Endothelial cell of umbilical vein (primary cell): ENCODE measurements around the gene GPR18. TPM values are rescaled to one million over a fixed set of nuclear protein-coding genes. Genes with fewer than 3 reads are reported as not detected.
A peak's percentile ranks its signal among the peaks of the same experiment; 100 is the strongest.

Experiments
- BruUV-seq: library from RNA; stranded (reverse); fragments of 400-500 nt; replicated peaks from 2 replicates; lab custom pipeline; 2021; lab: Mats Ljungman, UMichigan
- CTCF ChIA-PET: fragments of 300-600, 350-600 bp; sonication (Branson Sonifier 250); formaldehyde crosslinking; loops from one replicate; lab custom pipeline; 2021; ENCODE audit warnings: antibody characterized with exemption, inconsistent platforms; lab: Charles Lee
- POLR2A ChIA-PET: fragments of 300-600, 350-600 bp; sonication (Branson Sonifier 250); formaldehyde crosslinking; loops from one replicate; lab custom pipeline; 2021; ENCODE audit warnings: antibody characterized with exemption, inconsistent platforms; lab: Charles Lee
- DNase-seq: peaks from one replicate; pipeline ENCODE4 v3.0.0-alpha.2; 2011; ENCODE audit warnings: low read depth, low spot score
- FAIRE-seq: peaks from 2 replicates; lab custom pipeline; 2011; peaks lifted over from hg19 to GRCh38; lab: Jason Lieb, UNC
- H2AFZ ChIP-seq: 2 replicates; pipeline ENCODE4 v1.6.0; 2012; ENCODE audit warnings: low read depth, low read length, control low read depth, inconsistent platforms
- H3K27ac ChIP-seq: 2 replicates; pipeline ENCODE4 v1.5.1; 2011; ENCODE audit warnings: low read depth, mild to moderate bottlenecking, control low read depth, low read length, moderate library complexity; ENCODE audit not compliant: insufficient read depth
- H3K27me3 ChIP-seq, 2 experiments: 2 replicates each; pipeline versions ENCODE4 v1.6.0 to v1.6.1; 2011; ENCODE audit warnings: low read length in 2 of 2, mixed read lengths in 1 of 2; ENCODE audit not compliant: control insufficient read depth in 2 of 2, insufficient read depth in 2 of 2
- H3K36me3 ChIP-seq, 2 experiments: 2 replicates in 1 of 2; 3 replicates in 1 of 2; pipeline ENCODE4 v1.5.1; 2011; ENCODE audit warnings: low read length in 2 of 2, mild to moderate bottlenecking in 1 of 2, moderate library complexity in 1 of 2; ENCODE audit not compliant: control insufficient read depth in 2 of 2, insufficient read depth in 2 of 2; ENCODE audit errors: extremely low read depth in 1 of 2
- H3K4me1 ChIP-seq: 3 replicates; pipeline ENCODE4 v1.5.1; 2011; ENCODE audit warnings: mild to moderate bottlenecking, low read length; ENCODE audit not compliant: control insufficient read depth, insufficient read depth; ENCODE audit errors: extremely low read depth
- H3K4me2 ChIP-seq: 2 replicates; pipeline ENCODE4 v1.6.1; 2011; ENCODE audit warnings: low read length, control low read depth, mixed read lengths; ENCODE audit not compliant: insufficient read depth
- H3K4me3 ChIP-seq, 3 experiments: fragments of 200-600 bp in 1 of 3; sonication (generic), shearing (Covaris generic) in 1 of 3; replicated peaks in 1 of 3; 2 replicates each; pipeline ENCODE4 v1.5.1; 2011 to 2016; ENCODE audit warnings: control low read depth in 3 of 3, low read length in 3 of 3, mild to moderate bottlenecking in 2 of 3, inconsistent platforms in 1 of 3, low read depth in 1 of 3, moderate library complexity in 1 of 3; ENCODE audit not compliant: insufficient read depth in 1 of 3
- H3K79me2 ChIP-seq: 2 replicates; pipeline ENCODE4 v1.6.0; 2012; ENCODE audit warnings: low read length, inconsistent platforms; ENCODE audit not compliant: control insufficient read depth, insufficient read depth
- H3K9ac ChIP-seq: replicated peaks from 2 replicates; pipeline ENCODE3; 2011; ENCODE audit warnings: low read length, control low read depth; ENCODE audit not compliant: insufficient read depth; ENCODE audit errors: extremely low read depth
- H3K9me1 ChIP-seq: replicated peaks from 3 replicates; pipeline ENCODE4 v1.6.0; 2011; ENCODE audit warnings: mild to moderate bottlenecking, low read length; ENCODE audit not compliant: control insufficient read depth, insufficient read depth; ENCODE audit errors: extremely low read depth
- H3K9me3 ChIP-seq: replicated peaks from 2 replicates; pipeline ENCODE4 v1.5.1; 2012; ENCODE audit warnings: low read length, inconsistent platforms; ENCODE audit not compliant: control insufficient read depth, insufficient read depth
- H4K20me1 ChIP-seq: replicated peaks from 2 replicates; pipeline ENCODE3; 2011; ENCODE audit warnings: mild to moderate bottlenecking, low read length; ENCODE audit not compliant: control insufficient read depth, insufficient read depth; ENCODE audit errors: extremely low read depth
- EZH2 ChIP-seq: IDR thresholded peaks from 2 replicates; pipeline ENCODE4 v1.6.1; 2012; ENCODE audit warnings: borderline replicate concordance, low read depth, mild to moderate bottlenecking, moderate library complexity, low read length, inconsistent platforms; ENCODE audit not compliant: severe bottlenecking
- FOS ChIP-seq: IDR thresholded peaks from 2 replicates; pipeline ENCODE4 v1.6.1; 2011; ENCODE audit warnings: mild to moderate bottlenecking, low read length, moderate library complexity, borderline replicate concordance; ENCODE audit not compliant: insufficient read depth
- GATA2 ChIP-seq: IDR thresholded peaks from 2 replicates; pipeline ENCODE4 v1.7.0; 2011; ENCODE audit warnings: low read depth, mild to moderate bottlenecking, moderate library complexity, mixed read lengths, low read length; ENCODE audit not compliant: insufficient read length, insufficient read depth
- JUN ChIP-seq: IDR thresholded peaks from 2 replicates; pipeline ENCODE4 v1.6.1; 2011; ENCODE audit warnings: borderline replicate concordance, low read depth; ENCODE audit not compliant: insufficient read length, insufficient read depth
- MYC ChIP-seq: IDR thresholded peaks from one replicate; pipeline ENCODE4 v1.6.1; 2011; ENCODE audit warnings: mild to moderate bottlenecking, low read depth, low read length
- POLR2A ChIP-seq: IDR thresholded peaks from 2 replicates; pipeline ENCODE4 v1.6.1; 2012; ENCODE audit warnings: low read depth, mild to moderate bottlenecking, control low read depth, low read length
- POLR2AphosphoS5 ChIP-seq: IDR thresholded peaks from 2 replicates; pipeline ENCODE4 v1.6.1; 2012; ENCODE audit warnings: low read depth, mild to moderate bottlenecking, control low read depth, low read length, moderate library complexity; ENCODE audit not compliant: insufficient read depth
- dilution Hi-C: fragments of 300-500 bp; cut with MboI; formaldehyde crosslinking; loops from one replicate; pipeline ENCODE4 v1.15.0; 2019; ENCODE audit warnings: low sequenced_read_pairs; ENCODE audit not compliant: extremely low pct_ligation_motif_present
- intact Hi-C: fragments of 100-400 bp; cut with micrococcal nuclease; formaldehyde crosslinking; loops from one replicate; pipeline ENCODE4 v1.10.0; 2022
- polyA plus RNA-seq, 4 experiments: library from polyadenylated mRNA; depleted of rRNA in 3 of 4; stranded (reverse) in 3 of 4; unstranded in 1 of 4; fragments of >200 nt; gene quantifications; 2 replicates each; pipeline versions ENCODE4 v1.2.1 to v1.2.3, GENCODE V29; 2011 to 2012; ENCODE audit warnings: missing spikeins in 1 of 4
- total RNA-seq: library from RNA; stranded (reverse); gene quantifications from 2 replicates; pipeline ENCODE4 v1.2.3, GENCODE V29; 2021
- TF ChIP-seq, protein P1 (sequence below), 2 donors: IDR thresholded peaks; 1 replicate in 1 of 2; 2 replicates in 1 of 2; pipeline ENCODE4 v1.5.1; 2011; ENCODE audit warnings: low read length in 2 of 2, mild to moderate bottlenecking in 2 of 2, moderate library complexity in 2 of 2, control low read depth in 1 of 2, inconsistent platforms in 1 of 2, low read depth in 1 of 2; ENCODE audit not compliant: insufficient read depth in 1 of 2; ENCODE audit errors: extremely low read depth in 1 of 2
- TF ChIP-seq, protein P2 (sequence below): IDR thresholded peaks from 2 replicates; pipeline ENCODE4 v1.6.1; 2011; ENCODE audit not compliant: insufficient read depth, insufficient read length

GPR18 gene
- total and polyA plus RNA-seq, 2 donors (not counting 3 experiments of a cell fraction or from before 2014, with no cell fraction given), result not detected

DNA sequence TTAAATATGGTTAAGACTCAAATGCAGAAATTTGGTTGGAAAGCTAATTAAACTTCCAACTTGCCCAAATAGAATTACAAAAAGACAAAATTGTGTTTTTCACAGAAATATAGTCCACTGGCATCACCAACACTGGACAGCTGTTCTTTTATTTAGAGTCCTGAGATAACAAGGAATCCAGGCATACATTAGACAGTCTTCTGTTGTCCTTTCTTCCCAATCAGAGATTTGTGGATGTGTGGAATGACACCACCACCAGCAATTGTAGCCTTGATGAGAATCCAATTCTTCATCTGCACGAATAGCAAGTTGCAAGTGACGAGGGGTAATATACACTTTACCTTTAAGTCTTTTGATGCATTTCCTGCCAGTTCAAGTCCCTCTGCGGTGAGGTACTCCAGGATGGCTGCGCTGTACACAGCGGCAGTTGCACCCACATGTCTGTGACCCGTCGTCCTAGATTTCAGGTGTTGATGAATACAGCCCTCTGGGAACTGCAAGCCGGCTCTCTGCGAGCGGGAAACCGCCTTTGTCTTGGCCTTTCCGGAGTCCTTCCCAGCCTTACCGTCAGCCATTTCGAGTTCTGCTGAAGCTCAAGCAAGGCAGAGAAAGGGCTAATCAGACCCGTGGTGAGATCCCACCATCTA lies 42.9 kb downstream of the GPR18 start:
- H3K4me1 ChIP-seq, result peaks cover 4% of the 10 kb centered on the region
- H2AFZ ChIP-seq, result no peak overlapping the region
- no peaks in the 10 kb centered on the region for H3K27me3 ChIP-seq
- intact Hi-C loops (no loop called here), dilution Hi-C loops (no loop called here)
- H3K9me1 ChIP-seq, result no peaks in the 10 kb centered on the region
- no peaks in the 10 kb centered on the region for H3K36me3 ChIP-seq
- H3K9me3 ChIP-seq, result no peaks in the 10 kb centered on the region
- DNase-seq, result peak; percentile 27
- H3K9ac ChIP-seq, result no peak overlapping the region
- H3K27ac ChIP-seq, result no peak overlapping the region
- H3K4me3 ChIP-seq, result no peak overlapping the region
- no peak for FAIRE-seq
- H3K79me2 ChIP-seq, result peaks cover 66% of the 10 kb centered on the region
- peaks cover 2% of the 10 kb centered on the region for H4K20me1 ChIP-seq
- ChIA-PET POLR2A (no interaction called here), CTCF (interaction anchor here (0.7 to 2.6 kb wide), 5 partner anchors 14 to 54 kb away, joined by 3 to 12 read pairs (median 4); partner anchors contain the start of gene UBAC2)
- TF ChIP-seq MYC, result no peak
- no peak for TF ChIP-seq EZH2
- no peak for TF ChIP-seq JUN
- TF ChIP-seq, protein P1, sequence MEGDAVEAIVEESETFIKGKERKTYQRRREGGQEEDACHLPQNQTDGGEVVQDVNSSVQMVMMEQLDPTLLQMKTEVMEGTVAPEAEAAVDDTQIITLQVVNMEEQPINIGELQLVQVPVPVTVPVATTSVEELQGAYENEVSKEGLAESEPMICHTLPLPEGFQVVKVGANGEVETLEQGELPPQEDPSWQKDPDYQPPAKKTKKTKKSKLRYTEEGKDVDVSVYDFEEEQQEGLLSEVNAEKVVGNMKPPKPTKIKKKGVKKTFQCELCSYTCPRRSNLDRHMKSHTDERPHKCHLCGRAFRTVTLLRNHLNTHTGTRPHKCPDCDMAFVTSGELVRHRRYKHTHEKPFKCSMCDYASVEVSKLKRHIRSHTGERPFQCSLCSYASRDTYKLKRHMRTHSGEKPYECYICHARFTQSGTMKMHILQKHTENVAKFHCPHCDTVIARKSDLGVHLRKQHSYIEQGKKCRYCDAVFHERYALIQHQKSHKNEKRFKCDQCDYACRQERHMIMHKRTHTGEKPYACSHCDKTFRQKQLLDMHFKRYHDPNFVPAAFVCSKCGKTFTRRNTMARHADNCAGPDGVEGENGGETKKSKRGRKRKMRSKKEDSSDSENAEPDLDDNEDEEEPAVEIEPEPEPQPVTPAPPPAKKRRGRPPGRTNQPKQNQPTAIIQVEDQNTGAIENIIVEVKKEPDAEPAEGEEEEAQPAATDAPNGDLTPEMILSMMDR (IDR thresholded peaks at IDR 0.05; ENCODE audit: extremely low read depth in 1 of 2, insufficient read depth in 1 of 2, low read depth in 1 of 2, low read length in 2 of 2), result no peak
- no peak for TF ChIP-seq FOS
- TF ChIP-seq, protein P2, sequence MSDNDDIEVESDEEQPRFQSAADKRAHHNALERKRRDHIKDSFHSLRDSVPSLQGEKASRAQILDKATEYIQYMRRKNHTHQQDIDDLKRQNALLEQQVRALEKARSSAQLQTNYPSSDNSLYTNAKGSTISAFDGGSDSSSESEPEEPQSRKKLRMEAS, result no peak
- no peak for TF ChIP-seq GATA2
- TF ChIP-seq POLR2AphosphoS5, result no peak
- TF ChIP-seq POLR2A, result no peak
- BruUV-seq, result no TSS peak
- H3K4me2 ChIP-seq, result no peak overlapping the region
